HCT116 (cell line): Measurements from ENCODE around the gene FAM72D. TPM values are rescaled to one million over a fixed set of nuclear protein-coding genes. Genes with fewer than 3 reads are reported as not detected.
A peak's percentile ranks its signal among the peaks of the same experiment; 100 is the strongest.
"Not testable (repeated sequence)": the region's sequence is repeated elsewhere in the genome, so short reads cannot be mapped to it uniquely, and the experiment has no call there.

Experiments used
- ATAC-seq: fragments of 200-7000 bp; cut with Tn5 transposase; 2 replicates; pipeline ENCODE4 v1.9.1; 2020; ENCODE audit warnings: mild to moderate bottlenecking, moderate library complexity
- BruUV-seq: library from RNA; stranded (reverse); fragments of 400-500 nt; replicated peaks from 2 replicates; lab custom pipeline; 2021; lab: Mats Ljungman, UMichigan
- CTCF ChIA-PET: fragments of 300-600 bp; sonication (Branson Sonifier 250); formaldehyde crosslinking; loops from one replicate; lab custom pipeline; 2021; ENCODE audit warnings: antibody characterized with exemption; lab: Charles Lee
- POLR2A ChIA-PET: fragments of 300-600, 350-600 bp; sonication (Branson Sonifier 250); formaldehyde crosslinking; loops from one replicate; lab custom pipeline; 2021; ENCODE audit warnings: antibody characterized with exemption; lab: Charles Lee
- RAD21 ChIA-PET, 2 experiments: fragments of 300-600 bp; sonication (Branson Sonifier 250); formaldehyde crosslinking; loops; one replicate each; lab custom pipeline; 2023; ENCODE audit warnings: low total read pairs in 2 of 2; ENCODE audit not compliant: uncharacterized antibody in 2 of 2, unreplicated experiment in 2 of 2, low non-redundant PET in 1 of 2; lab: Charles Lee
- DNase-seq: peaks from one replicate; pipeline ENCODE4 v3.0.0-alpha.2; 2010; ENCODE audit warnings: low read depth, low spot score
- H2AFZ ChIP-seq: fragments of 200-600 bp; shearing (Covaris generic), sonication (generic); 2 replicates; pipeline ENCODE4 v1.6.1; 2017; ENCODE audit warnings: low read depth, mixed run types, mixed read lengths, antibody characterized with exemption, low read length; ENCODE audit not compliant: poor library complexity, severe bottlenecking
- H3K27ac ChIP-seq: 2 replicates; pipeline ENCODE4 v1.5.1; 2012; ENCODE audit warnings: low read depth, low read length
- H3K27me3 ChIP-seq: fragments of 200-600 bp; sonication (generic); 2 replicates; pipeline ENCODE4 v1.6.1; 2016; ENCODE audit warnings: mixed run types, low read length, mixed read lengths; ENCODE audit not compliant: insufficient read depth
- H3K36me3 ChIP-seq, 2 experiments: fragments of 200-500 bp in 1 of 2; fragments of 200-600 bp in 1 of 2; sonication (Bioruptor generic) in 1 of 2; sonication (generic) in 1 of 2; 2 replicates each; pipeline versions ENCODE4 v1.5.1 to v1.6.1; 2014 to 2016; ENCODE audit warnings: low read length in 2 of 2, inconsistent platforms in 1 of 2, mixed read lengths in 1 of 2, mixed run types in 1 of 2; ENCODE audit not compliant: insufficient read depth in 2 of 2, control insufficient read depth in 1 of 2
- H3K4me1 ChIP-seq, 2 experiments: fragments of 200-600 bp in 1 of 2; sonication (generic) in 1 of 2; 2 replicates each; pipeline versions ENCODE4 v1.5.1 to v1.6.1; 2012 to 2017; ENCODE audit warnings: low read length in 2 of 2, inconsistent platforms in 1 of 2, mild to moderate bottlenecking in 1 of 2, mixed read lengths in 1 of 2, mixed run types in 1 of 2, moderate library complexity in 1 of 2; ENCODE audit not compliant: insufficient read depth in 2 of 2, control insufficient read depth in 1 of 2
- H3K4me2 ChIP-seq: fragments of 200-600 bp; sonication (generic); 2 replicates; pipeline ENCODE4 v1.6.1; 2017; ENCODE audit warnings: mixed run types, low read length, mixed read lengths
- H3K4me3 ChIP-seq, 2 experiments: fragments of 200-600 bp in 1 of 2; sonication (generic) in 1 of 2; replicated peaks in 1 of 2; 2 replicates each; pipeline ENCODE4 v1.5.1; 2011 to 2016; ENCODE audit warnings: low read length in 2 of 2, control low read depth in 1 of 2, low read depth in 1 of 2, mild to moderate bottlenecking in 1 of 2, mixed read lengths in 1 of 2, mixed run types in 1 of 2
- H3K79me2 ChIP-seq: fragments of 200-600 bp; sonication (generic); 2 replicates; pipeline ENCODE4 v1.6.1; 2017; ENCODE audit warnings: mild to moderate bottlenecking, mixed run types, low read length, moderate library complexity, mixed read lengths; ENCODE audit not compliant: insufficient read depth
- H3K9ac ChIP-seq: fragments of 200-600 bp; sonication (generic); 2 replicates; pipeline ENCODE4 v1.6.1; 2016; ENCODE audit warnings: low read length, mixed read lengths
- H3K9me2 ChIP-seq: fragments of 200-600 bp; sonication (generic), shearing (Covaris generic); 2 replicates; pipeline ENCODE4 v1.6.1; 2017; ENCODE audit warnings: mixed run types, mild to moderate bottlenecking, moderate library complexity; ENCODE audit not compliant: insufficient read depth
- H3K9me3 ChIP-seq, 2 experiments: fragments of 200-500 bp in 1 of 2; fragments of 200-600 bp in 1 of 2; sonication (Bioruptor generic) in 1 of 2; sonication (generic) in 1 of 2; 2 replicates each; pipeline ENCODE4 v1.6.1; 2014 to 2017; ENCODE audit warnings: low read length in 2 of 2, mixed read lengths in 2 of 2, inconsistent platforms in 1 of 2, low read depth in 1 of 2, mild to moderate bottlenecking in 1 of 2, mixed run types in 1 of 2, moderate library complexity in 1 of 2; ENCODE audit not compliant: control insufficient read depth in 1 of 2, insufficient read depth in 1 of 2
- H4K20me1 ChIP-seq: fragments of 200-600 bp; sonication (generic), shearing (Covaris generic); 2 replicates; pipeline ENCODE4 v1.6.1; 2017; ENCODE audit warnings: mixed run types, mild to moderate bottlenecking, moderate library complexity; ENCODE audit not compliant: insufficient read depth
- intact Hi-C: fragments of 100-400 bp; cut with micrococcal nuclease; formaldehyde crosslinking; loops from 2 replicates; pipeline ENCODE4 v1.10.0; 2022
- total RNA-seq: library from RNA; stranded (reverse); gene quantifications from one replicate; pipeline ENCODE4 v1.2.1, GENCODE V29; 2021; ENCODE audit not compliant: unreplicated experiment

Gene FAM72D
- total RNA-seq, 1 experiment from 2014 or later, result 16.3 TPM

DNA sequence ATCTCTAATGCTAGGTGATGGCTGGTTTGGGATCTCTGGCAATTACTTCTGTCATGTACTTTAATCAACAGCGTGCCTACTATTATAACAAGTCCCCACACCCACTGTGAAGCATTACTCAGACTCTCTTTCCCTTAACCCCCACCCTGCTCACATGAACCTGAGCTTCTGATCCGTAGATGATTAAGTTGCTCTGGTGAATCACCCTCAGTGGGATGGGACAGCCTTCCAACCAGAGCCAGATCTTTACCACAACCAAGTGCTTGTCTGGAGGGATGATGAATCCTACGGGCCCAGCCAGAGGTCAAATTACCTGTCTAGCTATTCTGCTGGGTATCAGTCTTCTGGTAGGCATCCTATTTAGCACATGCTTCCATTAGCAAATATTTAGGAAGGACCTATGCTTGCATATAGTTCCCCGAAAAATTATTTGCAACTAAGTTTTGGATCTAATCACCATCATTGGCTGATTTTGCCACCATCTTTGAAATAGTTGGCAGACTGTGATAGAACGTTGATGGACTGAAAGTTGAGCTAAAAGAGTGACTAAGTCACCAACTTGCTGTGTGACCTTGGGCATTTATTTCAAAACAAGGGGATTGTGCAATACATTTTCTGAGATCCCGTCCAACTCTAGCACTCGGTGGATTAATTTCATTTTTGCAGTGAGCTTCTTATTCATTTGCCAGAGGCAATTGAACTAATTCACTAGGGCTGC lies 26.7 kb downstream of the FAM72D start:
- H3K79me2 ChIP-seq, H3K4me1 ChIP-seq, H3K27me3 ChIP-seq, H3K9ac ChIP-seq, intact Hi-C loops, H3K4me3 ChIP-seq, BruUV-seq, H3K9me3 ChIP-seq, POLR2A ChIA-PET, H2AFZ ChIP-seq, H3K27ac ChIP-seq, RAD21 ChIA-PET, H3K4me2 ChIP-seq, CTCF ChIA-PET, DNase-seq, H3K36me3 ChIP-seq, H4K20me1 ChIP-seq, H3K9me2 ChIP-seq: not testable (repeated sequence)
- ATAC-seq, result peak; percentile 89

- H3K9me3 ChIP-seq, H3K36me3 ChIP-seq, H2AFZ ChIP-seq, H3K27me3 ChIP-seq, H3K4me1 ChIP-seq, H3K4me2 ChIP-seq, H4K20me1 ChIP-seq, H3K9me2 ChIP-seq, H3K9ac ChIP-seq, H3K4me3 ChIP-seq, H3K27ac ChIP-seq, POLR2A ChIA-PET, DNase-seq, H3K79me2 ChIP-seq, BruUV-seq, CTCF ChIA-PET, RAD21 ChIA-PET, intact Hi-C loops: not testable (repeated sequence)
- peak; percentile 52 for ATAC-seq
Observed at GRCh38 chr1:145123062-145123395, 27.3 kb downstream of the FAM72D start.

DNA sequence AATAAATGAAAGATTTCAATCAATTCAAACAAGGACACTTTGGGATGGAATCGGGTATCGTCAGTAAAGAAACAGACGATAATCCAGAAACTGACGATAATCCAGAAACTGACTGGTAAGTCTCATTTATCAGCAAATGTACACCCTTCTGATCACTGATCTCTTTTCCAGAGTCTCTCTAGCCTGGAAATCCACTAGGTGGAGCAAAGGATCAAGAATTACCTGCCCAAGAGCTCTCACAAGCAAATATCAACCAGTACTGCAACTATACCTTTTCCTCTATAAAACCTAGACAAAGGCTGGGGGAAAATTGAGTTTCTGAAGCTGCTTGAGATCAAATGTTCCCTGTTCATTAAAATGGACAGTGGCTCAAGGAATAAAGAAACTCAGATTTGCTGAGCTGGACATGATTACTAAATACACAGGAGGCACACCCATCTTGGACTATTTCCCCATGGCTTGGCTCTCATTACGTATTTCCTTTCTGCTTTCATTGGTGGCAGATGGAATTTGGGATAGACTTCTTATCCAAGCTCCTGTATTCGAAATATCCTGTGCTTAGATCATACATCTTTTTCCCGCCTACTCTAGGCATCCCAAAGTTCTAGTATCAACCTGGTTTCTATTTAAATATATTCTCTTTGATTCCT lies 28.3 kb downstream of the FAM72D start:
- BruUV-seq, RAD21 ChIA-PET, H3K9ac ChIP-seq: not testable (repeated sequence)

DNA sequence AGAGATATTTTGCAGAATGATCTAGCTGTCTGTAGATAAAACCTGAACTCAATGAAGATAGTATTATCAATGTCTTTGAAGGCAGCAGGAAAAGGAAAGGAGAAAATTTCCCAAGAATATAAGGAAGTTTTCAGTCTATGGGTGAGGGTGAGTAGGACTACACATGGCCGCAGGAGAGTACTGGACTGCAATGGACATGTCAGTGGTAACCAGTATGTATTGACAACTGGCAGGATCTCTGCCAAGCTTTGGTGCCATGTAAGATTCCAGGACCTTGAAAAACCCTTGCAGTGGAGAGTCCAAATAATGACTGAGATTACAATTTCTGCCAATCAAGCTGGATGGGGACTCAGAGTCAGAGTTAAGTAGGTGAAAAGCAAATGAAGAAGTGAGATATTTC lies 29.3 kb downstream of the FAM72D start:
- ATAC-seq, H3K9me2 ChIP-seq, H3K27me3 ChIP-seq, CTCF ChIA-PET, H3K4me3 ChIP-seq, intact Hi-C loops, H3K79me2 ChIP-seq, H3K9ac ChIP-seq, H3K27ac ChIP-seq, H2AFZ ChIP-seq, H3K9me3 ChIP-seq, H4K20me1 ChIP-seq, H3K4me2 ChIP-seq, H3K4me1 ChIP-seq, DNase-seq, H3K36me3 ChIP-seq, BruUV-seq, POLR2A ChIA-PET, RAD21 ChIA-PET: not testable (repeated sequence)

More for the DNA sequence above, 28.3 kb downstream of the FAM72D start:
- H3K4me1 ChIP-seq, H3K4me3 ChIP-seq, H2AFZ ChIP-seq, H3K4me2 ChIP-seq, H3K27me3 ChIP-seq, H3K27ac ChIP-seq, H3K9me3 ChIP-seq, intact Hi-C loops, H4K20me1 ChIP-seq, DNase-seq, POLR2A ChIA-PET, H3K36me3 ChIP-seq, H3K9me2 ChIP-seq, CTCF ChIA-PET, H3K79me2 ChIP-seq: not testable (repeated sequence)
- ATAC-seq, result peak; percentile 72
